Kidney tubule cell (primary cell): ENCODE measurements around the gene MED12L.
A peak's percentile ranks its signal among the peaks of the same experiment; 100 is the strongest.

Experiments
- DNase-seq: peaks from one replicate; pipeline ENCODE4 v3.0.0-alpha.2; 2018; ENCODE audit warnings: low spot score

Gene MED12L

GRCh38 chr3:151091685-151092345, 6.4 kb downstream of the MED12L start:
- peak; percentile 14 for DNase-seq

- DNase-seq, result no peak
Observed at GRCh38 chr3:151093148-151093547, 7.7 kb downstream of the MED12L start.

- no peak for DNase-seq
Observed at GRCh38 chr3:151093905-151094304, 8.4 kb downstream of the MED12L start.

GRCh38 chr3:151096716-151097115, 11.3 kb downstream of the MED12L start:
- DNase-seq, result no peak

GRCh38 chr3:151100076-151100475, 14.6 kb downstream of the MED12L start:
- DNase-seq, result no peak

GRCh38 chr3:151101270-151101969, 16.0 kb downstream of the MED12L start:
- DNase-seq, result no peak

- DNase-seq, result no peak
Observed at GRCh38 chr3:151106311-151106710, 20.8 kb downstream of the MED12L start.

- DNase-seq, result no peak
Observed at GRCh38 chr3:151107177-151107576, 21.7 kb downstream of the MED12L start.

- no peak for DNase-seq
Observed at GRCh38 chr3:151107701-151108100, 22.2 kb downstream of the MED12L start.

- no peak for DNase-seq
Observed at GRCh38 chr3:151109286-151109800, 23.9 kb downstream of the MED12L start.

GRCh38 chr3:151112731-151113130, 27.3 kb downstream of the MED12L start:
- DNase-seq, result no peak

- DNase-seq, result no peak
Observed at GRCh38 chr3:151113343-151113742, 27.9 kb downstream of the MED12L start.

- DNase-seq, result no peak
Observed at GRCh38 chr3:151117047-151117446, 31.6 kb downstream of the MED12L start.

GRCh38 chr3:151119188-151119587, 33.7 kb downstream of the MED12L start:
- DNase-seq, result no peak

GRCh38 chr3:151120409-151120808, 34.9 kb downstream of the MED12L start:
- DNase-seq, result no peak

GRCh38 chr3:151121016-151121415, 35.6 kb downstream of the MED12L start:
- no peak for DNase-seq

- no peak for DNase-seq
Observed at GRCh38 chr3:151123827-151124226, 38.4 kb downstream of the MED12L start.

GRCh38 chr3:151124476-151124875, 39.0 kb downstream of the MED12L start:
- DNase-seq, result no peak

GRCh38 chr3:151130428-151130827, 45.0 kb downstream of the MED12L start:
- DNase-seq, result no peak

GRCh38 chr3:151133175-151133574, 47.7 kb downstream of the MED12L start:
- DNase-seq, result no peak

GRCh38 chr3:151133917-151134450, 48.5 kb downstream of the MED12L start:
- DNase-seq, result no peak

- no peak for DNase-seq
Observed at GRCh38 chr3:151135541-151136337, 50.3 kb downstream of the MED12L start.
